Ovary (tissue), 3 donors: ENCODE data around the gene DNAJB14.

Experiments
- CTCF ChIP-seq, 3 donors: fragments of 450-650 bp in 2 of 3; fragments of 200-600 bp in 1 of 3; IDR thresholded peaks; one replicate each; pipeline versions ENCODE4 v1.5.1 to v1.8.0; 2016 to 2022; ENCODE audit warnings: antibody characterized with exemption in 3 of 3, mild to moderate bottlenecking in 1 of 3
- EP300 ChIP-seq: sonication (generic); formaldehyde crosslinking; IDR thresholded peaks from one replicate; pipeline ENCODE4 v1.6.1; 2017; ENCODE audit warnings: antibody characterized with exemption
- donor health status: DM: no; HTN: no; CAD: no.

DNA sequence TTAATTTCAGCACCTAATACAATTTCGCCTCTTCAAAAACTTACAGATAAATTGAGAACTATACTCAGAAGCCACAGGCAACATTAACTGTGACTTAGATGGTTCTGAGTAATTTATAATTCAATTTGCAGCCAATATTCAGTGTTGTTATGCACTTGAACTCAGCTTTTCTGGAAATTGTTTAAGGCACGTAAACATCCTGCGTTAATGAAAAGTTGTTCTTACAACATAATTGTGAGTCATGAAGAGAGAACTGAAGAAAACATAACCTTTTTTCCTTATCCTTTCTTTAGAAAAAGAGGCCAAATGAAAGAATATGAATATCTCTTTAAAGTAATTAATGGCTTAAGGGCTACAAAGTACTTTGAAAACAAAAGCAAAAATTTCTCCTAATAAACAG, 20.3 kb upstream of the DNAJB14 start:
- TF ChIP-seq CTCF (IDR thresholded peaks at IDR 0.05): no peak
- no peak for TF ChIP-seq EP300
